ENCODE measurements around the gene CEACAM16. TPM values are rescaled to one million over a fixed set of nuclear protein-coding genes. Genes with fewer than 3 reads are reported as not detected.
"Not testable (repeated sequence)": the region's sequence is repeated elsewhere in the genome, so short reads cannot be mapped to it uniquely, and the experiment has no call there.

Gene CEACAM16
- total and polyA plus RNA-seq, 2 donors: not detected

DNA sequence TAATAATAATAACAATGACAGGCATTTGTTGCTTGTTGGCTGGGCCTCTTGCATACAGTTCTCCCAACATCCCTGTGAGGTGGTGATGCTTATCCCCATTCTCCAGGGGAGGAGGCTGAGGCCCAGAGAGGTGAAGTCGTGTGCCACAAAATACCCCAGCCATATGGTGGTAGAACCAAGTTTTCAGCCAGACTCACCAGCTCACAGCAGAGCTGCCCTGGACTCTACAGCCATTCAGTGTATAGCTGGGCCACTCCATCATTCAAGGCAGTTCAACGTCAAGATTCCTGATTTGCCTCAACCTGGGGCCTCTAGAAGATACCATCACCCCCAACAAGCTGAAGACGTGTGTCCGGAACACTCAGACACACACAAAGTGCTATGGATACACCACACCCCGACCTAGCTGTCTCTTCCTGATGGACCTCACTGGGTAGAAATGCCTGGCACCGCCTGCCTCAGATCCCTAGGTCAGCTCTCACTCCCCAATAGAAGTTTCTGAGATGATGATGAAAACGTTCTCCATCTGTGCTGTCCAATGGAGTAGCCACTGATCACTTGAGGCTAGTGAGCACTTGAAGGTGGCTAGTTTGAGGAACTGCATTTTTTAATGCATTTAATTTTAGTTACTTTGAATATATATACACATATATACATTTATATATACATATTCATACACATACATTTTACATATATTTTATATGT, 31.9 kb upstream of the CEACAM16 start:
- no peaks in the 10 kb centered on the region for H3K36me3 ChIP-seq (ENCODE audit: insufficient read depth)
- no peak for DNase-seq (ENCODE audit: extremely low spot score)
- no peaks in the 10 kb centered on the region for H3K4me1 ChIP-seq (ENCODE audit: insufficient read depth)
- no peak overlapping the region for H3K27ac ChIP-seq (ENCODE audit: low read depth)
- no peak overlapping the region for H3K4me3 ChIP-seq (ENCODE audit: low read depth, low read length)
- 85% methylated on average over 7 of the region's 7 CpGs for WGBS

DNA sequence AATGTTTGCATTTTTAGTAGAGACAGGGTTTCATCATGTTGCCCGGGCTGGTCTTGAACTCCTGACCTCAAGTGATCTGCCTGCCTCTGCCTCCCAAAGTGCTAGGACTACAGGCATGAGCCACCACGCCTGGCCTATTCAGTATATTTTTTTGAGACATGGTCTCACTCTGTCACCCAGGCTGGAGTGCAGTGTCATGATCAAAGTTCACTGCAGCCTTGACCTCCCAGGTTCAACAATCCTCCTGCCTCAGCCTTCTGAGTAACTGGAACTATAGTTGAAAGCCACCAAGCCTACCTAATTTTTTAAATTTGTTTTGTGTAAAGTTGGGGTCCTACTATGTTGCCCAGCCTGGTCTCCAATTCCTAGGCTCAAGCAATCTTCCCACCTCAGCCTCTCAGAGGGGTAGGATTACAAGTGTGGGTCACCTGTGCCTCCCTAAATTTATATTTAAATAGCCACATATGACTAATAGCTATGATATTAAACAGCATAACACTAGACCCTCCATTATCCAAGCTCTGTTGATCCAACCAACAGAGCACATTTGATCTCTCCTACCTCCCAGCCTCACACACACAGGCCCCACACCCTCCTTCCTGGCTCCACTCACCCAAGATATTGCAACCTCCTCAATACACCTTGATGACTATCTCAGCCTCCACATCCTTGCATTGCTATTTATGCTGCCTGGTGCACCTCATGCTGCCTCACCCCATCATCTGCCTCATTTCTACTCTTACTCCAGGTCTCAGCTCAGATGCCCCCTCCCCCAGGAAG, 29.8 kb upstream of the CEACAM16 start:
- Histone ChIP-seq H3K4me1 (ENCODE audit: insufficient read depth) (no peaks in the 10 kb centered on the region), H3K27ac (ENCODE audit: low read depth) (no peak overlapping the region), H3K36me3 (ENCODE audit: insufficient read depth) (no peaks in the 10 kb centered on the region), H3K4me3 (ENCODE audit: low read depth, low read length) (no peak overlapping the region)
- 89% methylated on average over 2 of the region's 2 CpGs for WGBS
- DNase-seq (ENCODE audit: extremely low spot score): no peak

- H3K4me1 ChIP-seq (ENCODE audit: insufficient read depth); H3K4me3 ChIP-seq (ENCODE audit: low read depth, low read length); DNase-seq (ENCODE audit: extremely low spot score); H3K27ac ChIP-seq (ENCODE audit: low read depth); H3K36me3 ChIP-seq (ENCODE audit: insufficient read depth): not testable (repeated sequence)
- WGBS: 95% methylated on average over 2 of the region's 2 CpGs
Observed at GRCh38 chr19:44670027-44670426, 28.9 kb upstream of the CEACAM16 start.

DNA sequence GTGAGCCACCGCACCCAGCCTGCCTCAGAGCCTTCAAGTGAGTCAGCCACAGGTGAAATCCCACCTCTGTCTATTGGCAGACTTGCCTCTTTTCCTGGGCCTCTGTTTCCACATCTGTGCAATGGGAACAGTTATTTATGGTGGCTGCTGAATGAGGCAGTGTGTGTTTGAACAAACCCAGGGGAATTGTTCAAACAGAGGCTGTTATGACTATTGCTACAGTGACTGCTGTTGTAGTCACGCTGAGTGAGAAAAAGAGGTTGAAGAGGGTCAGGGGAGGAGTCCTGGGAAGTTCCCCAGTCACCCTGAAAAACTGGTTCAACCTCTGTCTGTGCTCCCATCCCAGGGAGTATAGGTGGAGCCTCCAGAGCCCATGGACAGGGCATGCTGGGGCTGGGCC, 27.6 kb upstream of the CEACAM16 start, which contains the start of gene CEACAM19:
CEACAM19 (plus strand) TSS at position 83 of the 400 bp plus-strand sequence. CDS start 450 bp downstream, outside the sequence.
- H3K36me3 ChIP-seq (ENCODE audit: insufficient read depth): no peaks in the 10 kb centered on the region
- H3K27ac ChIP-seq (ENCODE audit: low read depth): no peak within 1 kb of the TSS
- no peak for DNase-seq (ENCODE audit: extremely low spot score)
- 84% methylated on average over 2 of the region's 2 CpGs for WGBS
- H3K4me1 ChIP-seq (ENCODE audit: insufficient read depth): no peaks in the 10 kb centered on the region
- H3K4me3 ChIP-seq (ENCODE audit: low read depth, low read length): no peak within 1 kb of the TSS

- DNase-seq (ENCODE audit: extremely low spot score): no peak
- WGBS: 81% methylated on average over 1 of the region's 1 CpG
- H3K4me3 ChIP-seq (ENCODE audit: low read depth, low read length): no peak overlapping the region
- H3K27ac ChIP-seq (ENCODE audit: low read depth): no peak overlapping the region
- H3K4me1 ChIP-seq (ENCODE audit: insufficient read depth): no peaks in the 10 kb centered on the region
- no peaks in the 10 kb centered on the region for H3K36me3 ChIP-seq (ENCODE audit: insufficient read depth)
Observed at GRCh38 chr19:44672226-44672625, 26.7 kb upstream of the CEACAM16 start.

GRCh38 chr19:44673510-44673909, 25.4 kb upstream of the CEACAM16 start:
- Histone ChIP-seq H3K36me3 (ENCODE audit: insufficient read depth) (no peaks in the 10 kb centered on the region), H3K27ac (ENCODE audit: low read depth) (no peak overlapping the region), H3K4me3 (ENCODE audit: low read depth, low read length) (no peak overlapping the region), H3K4me1 (ENCODE audit: insufficient read depth) (no peaks in the 10 kb centered on the region)
- WGBS: 93% methylated on average over 4 of the region's 4 CpGs
- no peak for DNase-seq (ENCODE audit: extremely low spot score)

DNA sequence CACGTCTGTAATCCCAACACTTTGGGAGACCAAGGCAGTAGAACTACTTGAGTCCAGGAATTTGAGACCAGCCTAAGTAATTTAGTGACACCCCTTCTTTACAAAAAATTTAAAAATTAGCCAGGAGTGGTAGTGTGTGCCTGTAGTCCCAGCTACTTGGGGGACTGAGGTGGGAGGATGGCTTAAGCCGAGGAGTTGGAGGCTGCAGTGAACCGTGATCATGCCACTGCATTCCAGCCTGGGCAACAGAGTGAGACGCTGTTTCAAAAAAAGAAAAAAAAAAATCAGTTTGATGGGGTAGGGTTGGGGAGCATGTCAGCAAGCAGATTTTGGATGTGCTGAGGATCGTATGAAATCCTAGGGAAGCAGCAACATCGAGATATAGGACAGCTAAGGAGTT, 23.4 kb upstream of the CEACAM16 start:
- no peaks in the 10 kb centered on the region for H3K4me1 ChIP-seq (ENCODE audit: insufficient read depth)
- 83% methylated on average over 6 of the region's 6 CpGs for WGBS
- H3K27ac ChIP-seq (ENCODE audit: low read depth): no peak overlapping the region
- no peak overlapping the region for H3K4me3 ChIP-seq (ENCODE audit: low read depth, low read length)
- DNase-seq (ENCODE audit: extremely low spot score): no peak
- no peaks in the 10 kb centered on the region for H3K36me3 ChIP-seq (ENCODE audit: insufficient read depth)

GRCh38 chr19:44677019-44677811, 21.7 kb upstream of the CEACAM16 start:
- Histone ChIP-seq H3K4me1 (ENCODE audit: insufficient read depth) (no peaks in the 10 kb centered on the region), H3K4me3 (ENCODE audit: low read depth, low read length) (no peak overlapping the region), H3K36me3 (ENCODE audit: insufficient read depth) (no peaks in the 10 kb centered on the region), H3K27ac (ENCODE audit: low read depth) (no peak overlapping the region)
- no peak for DNase-seq (ENCODE audit: extremely low spot score)
- WGBS: 64% methylated on average over 8 of the region's 8 CpGs

DNA sequence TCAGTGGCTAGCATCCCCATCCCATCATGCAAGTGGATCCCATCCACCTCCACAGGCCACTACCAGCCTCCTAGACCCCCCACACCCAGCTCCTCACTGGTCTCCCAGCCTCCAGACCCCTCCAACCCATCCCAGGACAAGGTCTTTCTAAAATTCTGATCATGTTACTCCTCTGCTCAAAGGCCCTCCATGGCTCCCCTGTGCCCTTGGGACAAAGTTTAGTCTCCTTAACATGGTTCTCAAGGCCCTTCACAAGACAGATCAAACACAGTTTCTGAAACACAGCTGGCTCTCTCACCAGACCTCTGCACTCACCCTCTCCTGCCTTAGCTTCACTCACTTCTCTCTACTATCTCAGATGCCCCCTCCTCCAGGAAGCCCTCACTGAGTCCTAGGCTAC, 18.4 kb upstream of the CEACAM16 start:
- H3K4me1 ChIP-seq (ENCODE audit: insufficient read depth): no peaks in the 10 kb centered on the region
- no peak overlapping the region for H3K4me3 ChIP-seq (ENCODE audit: low read depth, low read length)
- DNase-seq (ENCODE audit: extremely low spot score): no peak
- no peaks in the 10 kb centered on the region for H3K36me3 ChIP-seq (ENCODE audit: insufficient read depth)
- H3K27ac ChIP-seq (ENCODE audit: low read depth): no peak overlapping the region

DNA sequence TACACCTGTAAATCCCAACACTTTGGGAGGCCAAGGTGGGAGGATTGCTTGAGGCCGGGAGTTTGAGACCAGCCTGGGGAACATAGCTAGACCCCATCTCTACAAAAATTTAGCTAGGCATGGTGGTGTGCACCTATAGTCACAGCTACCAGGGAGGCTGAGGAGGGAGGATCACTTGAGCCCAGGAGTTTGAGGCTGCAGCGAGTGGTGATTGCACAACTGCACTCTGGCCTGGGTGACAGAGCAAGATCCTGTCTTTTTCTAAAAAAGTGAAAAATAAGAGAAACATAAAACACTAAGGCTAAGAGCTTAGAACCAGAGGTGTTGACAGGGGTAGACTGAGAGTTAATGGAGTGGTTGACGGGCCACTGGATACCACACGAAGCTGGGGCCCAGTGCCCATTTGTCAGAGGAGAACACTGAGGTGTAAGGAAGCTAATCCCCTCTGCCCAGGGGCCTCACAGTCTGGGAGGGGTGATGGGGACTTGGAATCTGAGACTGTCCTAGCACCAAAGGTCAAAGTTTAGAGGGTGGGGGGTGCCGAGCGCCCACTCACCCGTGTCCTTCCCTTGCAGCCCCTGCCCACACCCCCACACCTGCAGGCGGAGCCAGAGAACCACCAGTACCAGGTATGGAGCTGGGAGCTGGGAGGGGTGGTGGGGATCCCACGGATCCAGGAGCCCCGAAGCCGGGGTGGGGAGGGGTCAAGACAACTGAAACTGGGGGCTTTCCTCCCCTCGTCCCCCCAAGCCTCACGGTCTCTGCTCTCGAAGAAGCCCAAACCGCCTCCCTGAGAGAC, 16.8 kb upstream of the CEACAM16 start:
- Histone ChIP-seq H3K4me1 (ENCODE audit: insufficient read depth) (no peaks in the 10 kb centered on the region), H3K36me3 (ENCODE audit: insufficient read depth) (no peaks in the 10 kb centered on the region), H3K4me3 (ENCODE audit: low read depth, low read length) (no peak overlapping the region), H3K27ac (ENCODE audit: low read depth) (no peak overlapping the region)
- DNase-seq (ENCODE audit: extremely low spot score): no peak
- WGBS: 82% methylated on average over 15 of the region's 15 CpGs

DNA sequence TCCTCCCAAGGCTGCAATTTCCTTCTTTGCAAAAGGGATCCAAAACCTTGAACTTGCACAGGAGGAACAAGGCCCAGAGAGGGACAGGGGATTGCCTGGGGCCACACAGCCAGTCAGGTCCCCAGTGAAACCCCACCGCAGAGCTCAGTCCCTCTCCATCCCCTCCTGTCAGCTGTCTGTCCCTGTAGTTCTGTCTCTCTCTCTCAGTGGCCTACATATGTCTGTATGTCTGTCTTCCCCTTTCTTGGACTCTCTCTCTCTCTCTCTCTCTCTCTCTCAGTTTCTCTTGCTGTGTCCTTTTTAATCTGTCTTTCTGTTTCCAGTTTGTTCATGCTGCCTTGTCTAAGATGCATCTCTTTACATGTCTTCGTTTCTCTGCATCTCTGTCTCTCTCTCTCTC, 16.1 kb upstream of the CEACAM16 start:
- no peak for DNase-seq (ENCODE audit: extremely low spot score)
- H3K4me3 ChIP-seq (ENCODE audit: low read depth, low read length): no peak overlapping the region
- WGBS: 94% methylated on average over 2 of the region's 2 CpGs
- no peaks in the 10 kb centered on the region for H3K36me3 ChIP-seq (ENCODE audit: insufficient read depth)
- H3K4me1 ChIP-seq (ENCODE audit: insufficient read depth): no peaks in the 10 kb centered on the region
- H3K27ac ChIP-seq (ENCODE audit: low read depth): no peak overlapping the region

DNA sequence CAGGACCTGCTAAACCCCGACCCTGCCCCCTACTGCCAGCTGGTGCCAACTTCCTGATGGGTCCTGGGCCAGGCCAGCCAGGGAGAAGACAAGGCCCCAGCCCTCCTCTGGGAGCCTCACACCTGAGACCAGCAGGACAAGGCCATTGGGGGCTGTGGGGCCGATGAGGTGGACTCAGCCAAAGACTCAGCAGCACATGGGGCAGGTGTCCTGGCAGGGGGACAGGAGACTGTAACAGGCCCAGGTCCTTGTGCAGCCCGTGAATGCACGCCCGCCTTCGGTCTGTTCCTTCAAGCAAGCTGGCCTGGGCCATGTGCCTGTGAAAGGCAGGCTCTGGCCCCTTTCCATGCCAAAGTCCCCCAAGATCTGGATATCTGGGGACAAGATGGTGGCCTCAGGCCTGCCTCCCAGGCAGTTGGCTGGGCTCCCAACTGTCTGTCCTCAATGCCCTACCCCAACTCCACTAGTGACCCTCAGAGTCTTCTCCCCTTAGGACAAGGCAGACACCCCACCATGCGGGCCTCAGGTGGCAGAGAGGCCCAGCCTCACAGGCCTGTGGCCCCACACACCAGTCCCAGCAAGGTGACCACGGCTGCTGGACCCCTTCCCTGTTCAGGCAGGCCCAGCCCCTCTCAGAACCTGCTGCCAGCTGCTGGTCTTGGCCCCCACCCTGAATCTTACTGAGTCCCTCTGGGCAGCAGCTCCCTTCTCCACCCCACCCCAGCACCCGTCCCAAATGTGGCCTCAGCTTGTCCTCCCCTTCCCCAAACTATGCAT, 15.3 kb upstream of the CEACAM16 start:
- Histone ChIP-seq H3K4me1 (ENCODE audit: insufficient read depth) (no peaks in the 10 kb centered on the region), H3K36me3 (ENCODE audit: insufficient read depth) (no peaks in the 10 kb centered on the region), H3K4me3 (ENCODE audit: low read depth, low read length) (no peak overlapping the region), H3K27ac (ENCODE audit: low read depth) (no peak overlapping the region)
- 74% methylated on average over 9 of the region's 9 CpGs for WGBS
- no peak for DNase-seq (ENCODE audit: extremely low spot score)

All from urinary bladder (tissue), 4 donors.